Activated naive CD8-positive, alpha-beta T cell treated with anti-CD3 and anti-CD28 coated beads, Interleukin-2, amount 50 U/mL, for 16 hours (primary cell): ENCODE measurements around the gene NPVF.

Source experiments
- DNase-seq: peaks from one replicate; pipeline ENCODE4 v3.0.0-alpha.2; 2020; ENCODE audit warnings: low read depth, low spot score

The NPVF gene

DNA sequence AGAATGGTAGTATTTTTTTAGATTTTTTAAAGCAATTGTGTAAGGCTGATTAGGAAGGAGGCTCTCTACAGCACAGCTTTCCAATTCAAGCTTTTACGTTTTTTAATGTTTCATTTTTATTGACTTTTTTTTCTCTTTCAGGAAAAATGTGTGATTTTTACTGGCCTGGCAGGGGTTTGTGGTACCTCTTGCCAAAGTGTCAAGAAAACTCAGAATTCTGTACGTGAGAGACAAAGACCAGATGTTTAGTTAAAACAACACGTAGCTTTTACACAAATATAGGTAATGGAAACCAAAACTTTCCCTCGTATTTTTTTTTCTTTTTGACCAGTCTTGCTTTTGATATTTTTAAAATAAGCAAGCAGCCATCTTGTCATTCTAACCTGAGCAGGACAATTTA is 6.0 kb upstream of the NPVF start:
- DNase-seq, result no peak

DNA sequence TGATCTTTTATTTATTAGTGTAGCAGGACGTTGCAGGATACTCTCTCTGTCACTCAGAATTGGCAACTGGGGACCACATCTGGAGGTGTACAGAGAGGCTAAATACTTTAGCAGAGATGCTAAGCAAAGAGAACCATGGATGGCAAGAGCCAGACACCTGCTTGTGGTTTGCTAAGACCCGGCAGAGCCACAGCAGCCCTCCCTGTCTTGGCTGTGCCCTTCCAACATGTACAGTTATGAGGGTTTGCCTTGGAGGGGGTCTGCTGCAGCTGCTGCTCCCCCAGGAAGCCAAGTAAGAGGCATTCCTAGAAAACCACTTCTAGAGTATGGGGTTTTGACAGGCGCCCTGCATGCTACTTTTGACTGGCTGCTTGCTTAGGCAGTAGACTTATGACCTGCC is 5.1 kb downstream of the NPVF start:
- DNase-seq, result no peak

DNA sequence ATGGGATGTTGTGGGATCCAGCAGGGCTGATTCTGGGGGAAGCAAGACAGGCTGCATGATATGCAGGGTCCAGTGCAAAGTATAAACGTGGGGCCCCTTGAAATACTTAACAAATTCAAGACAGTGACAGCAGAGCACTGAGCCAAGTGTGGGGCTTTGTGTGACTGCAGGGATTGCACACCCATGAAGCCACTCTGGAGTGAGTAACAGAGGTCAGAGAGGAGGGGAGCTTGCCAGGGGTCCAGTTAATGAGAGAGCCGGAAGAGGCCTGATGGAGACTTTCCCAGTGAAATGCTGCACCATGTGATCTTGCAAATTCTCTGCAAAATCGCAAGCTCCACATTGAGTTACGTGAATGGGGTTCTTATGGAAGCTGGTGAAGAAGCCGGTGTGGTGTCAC is 5.6 kb downstream of the NPVF start:
- DNase-seq, result no peak

DNA sequence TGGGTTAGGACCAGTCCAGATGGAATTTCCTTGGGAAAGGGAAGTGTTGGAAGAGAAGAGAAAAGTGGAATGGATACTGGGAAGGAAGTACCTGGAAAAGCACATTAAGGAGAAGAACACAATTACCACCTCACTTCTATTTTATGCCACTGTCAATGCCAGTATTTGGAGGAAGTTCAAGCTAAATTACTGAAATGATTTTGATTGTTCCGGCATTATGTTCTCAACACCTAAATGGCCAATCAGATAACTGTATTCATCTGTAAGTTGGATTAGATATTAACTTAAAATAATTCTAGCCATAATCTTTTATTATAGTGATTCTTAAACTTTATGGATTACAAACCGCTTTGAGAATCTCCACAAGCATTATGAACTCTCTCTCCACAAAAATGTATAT is 7.3 kb downstream of the NPVF start:
- no peak for DNase-seq

DNA sequence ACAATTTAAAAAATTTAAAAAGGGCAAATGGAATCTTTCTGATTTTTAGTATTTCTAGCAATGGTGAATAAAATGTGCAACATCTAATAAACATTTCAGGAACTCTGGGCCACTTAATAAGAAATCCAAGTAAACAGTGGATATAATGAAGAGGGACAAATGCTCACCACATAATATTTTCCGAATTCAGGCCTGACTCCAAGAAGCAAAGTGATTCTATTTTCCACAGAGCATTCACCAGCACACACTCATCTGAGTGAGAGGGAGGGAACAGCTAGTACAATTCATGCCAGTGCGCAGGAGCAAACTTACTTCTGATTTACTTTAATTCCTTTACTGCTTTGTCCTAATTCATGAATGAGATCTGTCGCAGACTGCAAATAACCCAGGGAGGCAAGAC is 10.1 kb downstream of the NPVF start:
- DNase-seq, result no peak

DNA sequence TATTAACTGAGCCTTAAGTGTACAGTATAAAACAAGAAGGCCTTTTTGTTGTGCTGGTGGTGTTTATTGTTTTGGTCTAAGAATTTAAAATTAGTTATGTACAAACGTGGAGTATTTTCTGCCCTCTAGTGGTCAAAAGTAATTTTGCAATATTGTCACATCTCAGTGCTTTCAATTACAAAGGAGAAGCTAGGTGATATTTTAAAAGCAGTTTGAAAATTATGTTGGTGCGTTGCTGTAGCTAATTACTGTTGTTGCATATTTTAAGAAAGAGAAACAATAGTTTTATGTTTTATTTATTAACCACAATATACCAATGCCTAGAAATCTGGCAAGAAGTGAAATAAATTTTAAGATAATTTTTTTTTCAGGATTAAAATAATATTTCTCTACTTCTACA is 11.4 kb downstream of the NPVF start:
- no peak for DNase-seq

DNA sequence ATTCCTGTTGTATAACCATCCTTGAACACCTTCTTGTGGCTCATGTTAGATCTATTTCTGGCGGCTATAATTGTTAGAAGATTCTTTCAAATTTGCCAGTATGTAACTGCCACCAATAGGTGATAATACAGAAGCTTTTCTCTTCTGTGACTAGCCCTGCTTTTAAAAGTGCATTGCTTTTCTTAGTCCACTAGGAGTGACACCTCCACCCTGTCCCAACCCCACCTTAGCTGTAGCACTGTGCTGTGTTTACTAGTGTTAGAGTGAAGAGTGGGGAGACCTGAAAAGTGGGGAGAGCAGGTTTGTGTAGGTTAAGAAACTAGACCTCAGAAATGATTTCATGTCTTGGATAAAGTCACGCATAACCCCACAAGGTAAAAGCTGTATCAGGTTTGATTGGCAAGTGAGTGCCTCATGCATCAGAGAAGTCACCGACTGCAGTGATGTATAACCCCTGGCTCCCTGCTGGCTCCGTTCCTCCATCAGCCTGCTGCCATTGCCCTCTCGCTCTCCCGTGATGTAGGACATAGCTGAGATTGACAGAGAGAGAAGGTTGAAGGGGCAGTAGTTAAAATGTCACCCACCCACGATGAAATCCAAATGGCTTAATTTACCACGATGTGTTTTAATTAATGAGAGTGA is 12.5 kb downstream of the NPVF start:
- no peak for DNase-seq

DNA sequence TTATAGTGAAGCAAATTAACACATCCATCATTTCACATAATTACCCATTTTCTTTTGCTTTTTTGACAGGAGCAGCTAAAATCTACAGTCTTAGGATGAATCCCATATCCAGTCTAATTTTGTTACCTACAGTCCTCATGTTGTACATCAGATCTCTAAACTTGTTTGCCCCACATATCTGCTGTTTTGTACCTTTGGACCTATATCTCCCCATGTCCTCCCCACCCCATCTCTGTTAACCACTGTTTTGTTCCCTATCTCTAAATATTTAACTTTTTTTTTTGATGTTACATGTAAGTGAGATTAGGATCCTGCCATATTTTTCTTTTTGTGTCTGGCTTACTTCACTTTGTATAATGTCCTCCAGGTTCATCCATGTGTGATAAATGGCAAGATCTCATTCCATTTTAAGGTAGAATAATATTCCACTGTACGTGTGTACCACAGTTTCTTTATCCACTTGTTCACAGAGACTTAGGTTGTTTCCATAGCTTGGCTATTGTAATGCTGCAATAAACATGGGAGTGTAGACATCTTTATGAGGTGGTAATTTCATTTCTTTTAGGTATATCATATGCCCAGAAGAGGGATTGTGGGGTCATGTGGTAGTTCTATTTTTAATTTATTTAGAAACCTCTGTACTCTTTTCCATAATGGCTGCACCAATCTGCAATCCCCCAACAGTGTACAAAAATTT is 19.6 kb downstream of the NPVF start:
- DNase-seq, result no peak

DNA sequence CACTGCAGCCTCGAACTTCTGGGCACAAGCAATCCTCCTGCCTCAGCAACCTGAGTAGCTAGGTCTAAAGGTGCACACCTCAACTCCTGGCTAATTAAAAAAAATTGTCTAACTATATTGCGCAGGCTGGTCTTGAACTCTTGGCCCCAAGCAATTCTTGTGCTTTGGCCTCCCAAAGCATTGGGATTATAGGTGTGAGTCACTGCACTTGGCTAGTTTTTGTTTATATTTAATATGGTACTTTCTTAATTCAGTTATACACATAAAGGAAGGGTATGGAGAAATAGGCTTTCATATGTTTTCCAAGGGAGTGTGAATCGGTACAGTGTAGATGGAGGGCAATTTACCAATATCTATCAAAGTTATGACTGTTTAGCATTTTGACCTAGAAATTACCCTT is 20.4 kb downstream of the NPVF start:
- no peak for DNase-seq

DNA sequence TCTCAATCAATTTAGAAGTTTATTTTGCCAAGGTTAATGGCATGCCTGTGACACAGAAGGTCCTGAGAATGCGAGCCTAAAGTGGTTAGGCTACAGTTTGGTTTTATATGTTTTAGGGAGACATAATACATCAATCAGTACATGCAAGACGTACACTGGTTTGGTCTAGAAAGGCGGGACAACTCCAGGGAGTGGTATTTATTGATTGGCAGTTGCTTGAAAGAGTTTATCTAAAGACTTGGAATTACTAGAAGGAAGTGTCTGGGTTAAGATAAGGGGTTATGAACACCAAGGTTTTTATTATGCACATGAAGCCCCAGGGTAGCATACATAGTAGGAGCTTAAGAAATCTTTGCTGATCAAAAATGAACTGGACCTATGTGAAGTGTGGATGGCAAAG is 21.5 kb downstream of the NPVF start:
- no peak for DNase-seq

DNA sequence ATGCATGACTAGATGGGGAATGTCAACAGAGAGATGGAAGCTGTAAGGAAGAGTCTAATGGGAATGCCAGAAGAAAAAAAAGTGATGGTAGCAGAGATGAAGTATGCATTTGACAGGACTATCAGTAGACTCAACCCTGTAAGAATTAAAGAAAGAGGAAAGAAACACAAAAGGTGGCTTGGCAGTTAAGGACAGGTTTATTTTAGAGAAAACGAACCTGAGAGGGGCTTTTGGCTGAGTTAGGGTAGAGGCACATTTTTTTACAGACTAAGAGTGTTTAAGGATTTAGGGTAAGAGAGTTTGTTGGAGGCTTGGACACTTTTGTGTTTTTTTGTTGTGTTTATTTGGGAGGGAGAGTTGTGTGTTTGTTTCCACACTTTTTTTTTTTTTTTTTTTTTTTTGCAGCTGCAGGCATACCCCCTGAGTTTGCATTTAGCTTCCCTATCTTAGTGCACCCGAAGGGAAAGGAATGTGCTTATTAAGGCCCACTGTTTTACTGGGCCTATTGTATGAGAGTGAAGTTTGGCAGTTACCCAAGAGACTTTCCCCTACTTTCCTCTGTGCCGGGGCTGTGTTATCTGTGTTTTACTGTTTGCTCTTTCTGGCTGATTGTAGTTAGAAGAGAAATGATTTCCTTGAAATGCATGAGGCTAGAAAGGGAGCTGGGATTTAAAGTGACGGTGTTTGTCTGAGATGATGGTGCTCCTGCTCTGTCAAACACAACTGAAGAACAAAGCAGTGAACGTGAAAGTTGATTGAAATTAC is 32.0 kb downstream of the NPVF start:
- DNase-seq, result no peak

DNA sequence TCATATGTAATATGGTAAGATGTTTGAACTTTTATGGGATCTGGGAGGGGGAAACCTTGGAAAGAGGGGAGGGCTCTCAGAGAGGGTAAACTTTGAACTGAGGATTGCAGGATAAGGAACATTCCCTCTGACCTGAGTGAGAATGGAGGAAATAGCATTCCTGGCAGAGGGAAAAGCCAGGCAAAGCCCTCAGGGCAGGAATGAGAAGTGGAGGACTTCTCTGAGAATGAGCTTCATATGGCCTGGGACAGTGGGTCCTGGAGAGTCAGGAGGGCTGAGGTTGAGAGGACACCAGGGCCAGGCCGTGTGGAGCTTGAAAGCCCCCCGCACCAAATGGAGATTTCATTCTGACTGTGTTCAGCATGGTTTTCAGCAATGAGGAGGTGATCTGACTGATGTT is 34.2 kb downstream of the NPVF start:
- no peak for DNase-seq

DNA sequence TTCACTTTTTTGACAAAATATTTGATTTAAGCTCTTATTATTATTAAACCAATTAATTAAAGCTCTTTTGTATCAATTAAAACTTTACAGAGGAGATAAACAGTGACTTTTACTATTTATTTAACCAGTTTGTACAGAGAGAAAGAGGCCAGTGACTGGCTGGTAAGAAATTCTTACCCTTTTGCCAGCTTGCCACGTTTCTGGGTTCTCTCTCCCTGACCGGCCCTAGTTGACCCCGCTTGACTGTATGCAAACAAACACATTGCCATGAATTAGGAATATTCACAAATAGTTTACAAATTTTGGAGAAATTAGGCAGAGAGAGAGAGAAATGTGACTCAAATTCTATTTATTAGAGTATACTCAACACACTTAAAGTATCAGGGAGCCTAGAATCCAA is 36.2 kb downstream of the NPVF start:
- DNase-seq, result no peak

DNA sequence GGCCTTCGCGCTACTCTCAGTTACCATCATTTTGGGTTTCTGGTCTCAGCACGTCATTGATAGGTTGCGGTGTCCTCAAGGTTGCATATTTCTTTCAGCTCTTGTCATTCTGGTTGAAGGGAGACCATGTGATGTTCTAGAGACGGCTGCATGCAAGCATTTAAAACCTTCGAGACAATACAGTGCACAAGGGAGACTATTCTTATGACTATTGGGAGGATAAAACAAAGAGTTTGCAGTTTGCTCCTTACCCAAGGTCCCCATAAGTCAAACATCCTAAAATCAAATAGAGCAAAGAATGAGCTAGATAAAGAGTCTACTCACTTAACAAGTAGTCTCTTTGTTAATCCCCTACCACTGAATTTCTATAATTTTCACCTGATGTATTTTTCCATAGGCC is 39.1 kb downstream of the NPVF start:
- DNase-seq, result no peak

DNA sequence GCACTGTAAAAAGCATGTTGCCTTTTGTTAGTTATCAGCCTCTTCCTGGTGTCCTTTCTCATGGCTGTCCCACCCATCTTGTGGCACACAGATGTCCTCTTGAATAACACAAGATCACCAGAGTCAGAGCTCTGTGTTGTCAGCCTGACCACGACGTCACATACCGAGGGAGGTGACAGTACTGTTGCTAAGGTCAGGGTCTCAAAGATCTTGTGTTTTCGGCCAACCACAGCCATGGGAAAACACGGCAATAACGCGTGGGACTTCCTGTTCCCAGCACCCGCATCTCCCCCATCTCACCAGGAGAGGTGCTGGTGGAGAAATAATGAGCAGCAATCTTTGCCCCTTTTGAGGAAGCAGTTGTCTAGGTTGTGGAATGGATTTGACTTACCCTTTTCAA is 40.4 kb downstream of the NPVF start:
- DNase-seq, result no peak

DNA sequence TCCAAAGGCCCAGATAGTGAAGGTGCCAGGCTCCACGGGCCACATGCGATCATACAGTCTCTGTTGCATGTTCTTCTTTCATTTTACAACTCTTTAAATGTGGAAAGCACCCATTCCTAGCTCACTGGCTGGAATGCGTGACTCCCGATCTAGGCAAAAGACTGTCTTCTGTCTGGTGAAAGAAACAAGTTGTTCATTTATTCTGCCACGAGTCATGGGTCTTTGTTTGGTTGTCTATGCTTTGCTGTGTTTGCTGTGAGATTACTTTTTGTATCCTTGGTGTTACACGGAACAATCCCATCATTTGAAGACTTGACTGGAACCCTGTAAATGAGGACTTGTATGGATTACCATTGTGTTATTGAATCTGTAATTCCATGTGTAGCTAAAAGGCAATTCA is 41.9 kb downstream of the NPVF start:
- no peak for DNase-seq

DNA sequence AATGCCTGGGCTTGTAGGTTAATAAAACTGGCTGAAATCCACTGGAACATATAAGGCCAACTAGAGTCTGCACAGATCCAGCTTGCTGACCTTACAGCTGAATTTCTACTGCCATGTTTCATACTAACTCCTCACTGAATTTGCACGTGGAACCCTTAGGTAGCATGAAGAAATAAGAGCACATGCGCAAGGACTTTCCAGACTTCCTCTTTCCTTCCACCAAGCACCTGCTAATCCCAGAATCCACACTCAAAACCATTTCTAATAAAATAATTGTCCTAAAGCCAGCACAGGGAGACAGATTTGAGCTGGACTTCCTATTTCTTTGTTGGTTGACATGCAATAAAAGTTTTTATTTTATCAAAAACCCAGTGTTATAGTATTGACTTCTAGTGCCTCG is 46.8 kb downstream of the NPVF start:
- no peak for DNase-seq

DNA sequence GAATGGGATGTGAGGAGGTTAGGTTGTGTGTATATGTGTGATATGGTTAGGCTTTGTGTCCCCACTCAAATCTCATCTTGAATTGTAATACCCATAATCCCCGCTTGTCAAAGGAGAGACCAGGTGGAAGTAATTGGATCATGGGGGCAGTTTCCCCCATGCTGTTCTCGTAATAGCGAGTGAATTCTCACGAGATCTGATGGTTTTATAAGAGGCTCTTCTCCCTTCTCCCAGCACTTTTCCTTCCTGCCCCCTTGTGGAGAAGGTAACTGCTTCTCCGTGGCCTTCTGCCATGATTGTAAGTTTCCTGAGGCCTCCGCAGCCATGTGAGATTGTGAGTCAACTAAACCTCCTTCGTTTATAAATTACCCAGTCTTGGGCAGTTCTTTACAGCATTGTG is 47.3 kb downstream of the NPVF start:
- DNase-seq, result no peak

DNA sequence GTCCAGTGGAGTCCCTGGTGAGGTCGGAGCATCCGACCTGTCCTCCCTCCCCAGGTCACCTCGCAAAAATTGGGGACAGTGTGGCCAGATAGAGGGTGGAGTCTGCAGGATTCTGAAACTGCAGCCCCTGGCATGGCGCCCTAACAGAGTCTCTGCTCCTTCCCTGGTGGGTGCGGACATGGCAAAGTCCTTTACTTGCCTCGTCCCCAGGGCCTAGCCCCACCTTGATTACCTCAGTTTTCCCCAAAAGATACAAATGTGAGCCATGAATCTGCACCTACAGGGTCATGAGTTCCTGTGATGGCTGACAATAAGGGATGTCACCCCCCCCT is 47.7 kb downstream of the NPVF start:
- DNase-seq, result no peak

DNA sequence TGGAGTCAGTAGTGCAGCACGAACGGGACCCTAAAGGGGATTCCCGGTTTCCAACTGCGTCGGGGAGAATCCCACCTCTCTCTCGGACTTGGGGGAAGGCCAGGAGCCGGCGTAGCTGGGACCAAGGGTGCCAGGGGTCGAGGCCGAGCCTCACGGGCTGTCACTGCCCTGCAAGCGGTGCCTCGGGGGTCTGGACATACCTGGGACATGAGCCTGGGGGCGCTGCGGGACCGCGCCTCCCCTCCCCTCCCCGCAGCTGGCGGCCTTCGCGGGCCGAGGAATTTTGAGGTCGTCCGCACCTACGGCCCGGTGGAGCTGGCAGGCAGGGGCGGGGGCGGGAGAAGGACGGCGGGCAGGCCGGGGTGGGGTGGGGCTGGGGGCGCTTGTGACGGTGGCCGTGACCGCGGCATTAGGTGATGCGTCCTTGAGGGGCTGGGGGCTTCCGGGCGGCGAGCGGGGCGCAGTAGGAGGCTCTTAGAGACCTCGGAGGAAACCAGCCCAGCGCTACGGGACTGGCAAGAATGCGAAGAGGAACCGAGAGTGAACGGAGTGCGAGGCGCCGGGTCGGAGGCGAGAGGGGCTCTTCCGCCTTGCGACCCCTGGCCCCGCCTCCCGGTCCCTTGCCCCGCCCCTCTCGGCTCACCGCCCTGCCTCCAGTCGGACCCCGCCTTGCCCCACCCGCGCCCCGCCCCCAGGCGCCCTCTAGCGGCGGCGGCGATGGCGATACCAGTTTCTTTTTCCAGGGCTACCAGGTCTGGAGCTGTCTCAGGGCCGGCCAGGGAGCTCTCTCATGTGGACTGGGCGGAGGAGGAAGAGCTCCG is 48.3 kb downstream of the NPVF start:
- peak; percentile 93 for DNase-seq

DNA sequence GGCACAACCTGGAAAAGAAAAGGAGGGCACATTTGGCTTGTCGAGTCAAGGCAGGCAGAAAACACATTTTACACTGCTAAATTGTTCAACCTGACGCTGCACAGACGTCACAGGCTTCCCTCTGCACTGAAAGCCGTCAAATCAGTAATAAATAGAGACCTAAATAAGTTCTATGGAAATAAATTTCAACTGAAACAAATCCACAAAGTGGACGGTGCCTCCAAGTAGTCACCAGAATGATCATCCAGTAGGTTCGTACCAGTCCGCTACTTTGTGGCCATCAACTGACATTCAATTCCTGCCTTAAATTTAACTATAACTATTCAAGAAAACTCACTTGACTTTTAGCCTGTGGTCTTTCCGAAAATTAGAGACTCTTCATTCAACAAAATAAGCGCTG is 49.0 kb downstream of the NPVF start:
- no peak for DNase-seq
